Measurements from ENCODE around the gene C10orf53.

Gene C10orf53

DNA sequence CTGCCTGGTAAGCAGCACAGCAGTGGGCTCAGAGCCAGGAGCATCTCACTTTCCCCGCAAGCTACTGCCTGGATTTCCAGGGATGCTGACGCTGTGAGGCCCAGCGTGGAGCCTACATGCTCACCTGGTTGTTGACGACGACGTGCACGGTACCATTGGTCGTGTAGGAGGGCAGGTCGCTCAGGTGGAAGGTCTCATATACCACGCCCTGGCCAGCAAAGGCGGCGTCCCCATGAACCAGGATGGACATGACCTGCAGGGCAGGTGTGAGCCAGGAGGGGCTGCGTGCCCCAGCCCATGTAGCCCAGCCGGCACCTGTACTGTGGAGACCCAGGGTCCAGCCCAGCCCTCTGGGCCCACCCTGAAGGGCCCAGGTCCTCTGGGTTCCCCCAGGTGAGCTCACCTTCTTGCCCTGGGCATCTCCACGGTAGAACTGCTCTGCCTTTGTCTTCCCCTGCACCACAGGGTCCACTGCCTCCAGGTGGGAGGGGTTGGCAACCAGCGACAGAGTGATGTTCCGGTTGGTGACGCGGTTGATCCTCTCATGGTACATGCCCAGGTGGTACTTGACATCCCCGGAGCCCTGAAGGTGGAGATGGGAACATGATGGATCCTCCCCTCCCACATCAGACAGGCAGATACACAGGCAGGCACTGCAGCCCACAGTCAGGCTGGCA lies 67.3 kb downstream of the C10orf53 start:
- Histone ChIP-seq H3K36me3 (ENCODE audit: control insufficient read depth in 2 of 2, insufficient read depth in 2 of 2, low read length in 2 of 2) (no peaks in the 10 kb centered on the region), H3K9ac (ENCODE audit: low read length in 2 of 2) (no peak overlapping the region)

More for the DNA sequence above, 67.3 kb downstream of the C10orf53 start:
- Histone ChIP-seq H3K27me3 (ENCODE audit: control insufficient read depth in 1 of 2, insufficient read depth in 2 of 2, low read length in 2 of 2) (no peaks in the 10 kb centered on the region), H3K4me1 (ENCODE audit: control insufficient read depth, insufficient read depth, low read length) (no peaks in the 10 kb centered on the region), H3K9me3 (ENCODE audit: control insufficient read depth in 2 of 2, low read length in 2 of 2) (no peaks in the 10 kb centered on the region), H3K27ac (ENCODE audit: low read length) (no peak overlapping the region), H3K4me3 (ENCODE audit: low read length in 2 of 2) (no peak overlapping the region)

Measured in stomach smooth muscle (tissue), 2 donors.